ENCODE measurements around the gene PTGIS.

- no peak for TF ChIP-seq CTCF (conservative IDR thresholded peaks at IDR 0.05)
- no peak for TF ChIP-seq ZFX (IDR thresholded peaks at IDR 0.05)
Observed at GRCh38 chr20:49486064-49486463, 81.9 kb downstream of the PTGIS start.

Measured in C4-2B (cell line).